Stimulated activated CD8-positive, alpha-beta memory T cell treated with anti-CD3 and anti-CD28 coated beads, Interleukin-4, amount 100 ng/mL, for 48 hours (primary cell): ENCODE measurements around the gene CFAP53.
"Not testable (repeated sequence)": the region's sequence is repeated elsewhere in the genome, so short reads cannot be mapped to it uniquely, and the experiment has no call there.

Experiments
- DNase-seq: peaks from one replicate; pipeline ENCODE4 v3.0.0-alpha.2; 2020

CFAP53 gene

GRCh38 chr18:50268022-50268747 is 1.9 kb upstream of the CFAP53 start:
- peak; percentile 91 for DNase-seq

- DNase-seq = no peak
Observed at GRCh38 chr18:50262977-50263376, 3.3 kb downstream of the CFAP53 start.

GRCh38 chr18:50250935-50251334 is 15.4 kb downstream of the CFAP53 start:
- DNase-seq = no peak

GRCh38 chr18:50249576-50249975 is 16.7 kb downstream of the CFAP53 start:
- DNase-seq = no peak

GRCh38 chr18:50247561-50247960 is 18.7 kb downstream of the CFAP53 start:
- no peak for DNase-seq

- DNase-seq = not testable (repeated sequence)
Observed at GRCh38 chr18:50241768-50242167, 24.5 kb downstream of the CFAP53 start.

- peak; percentile 27 for DNase-seq
Observed at GRCh38 chr18:50240080-50240563, 26.2 kb downstream of the CFAP53 start.

GRCh38 chr18:50232419-50232818 is 33.9 kb downstream of the CFAP53 start:
- no peak for DNase-seq

GRCh38 chr18:50231621-50232020 is 34.7 kb downstream of the CFAP53 start:
- peak; percentile 24 for DNase-seq

GRCh38 chr18:50220249-50220648 is 46.0 kb downstream of the CFAP53 start:
- not testable (repeated sequence) for DNase-seq

- peak; percentile 33 for DNase-seq
Observed at GRCh38 chr18:50218432-50219197, 47.7 kb downstream of the CFAP53 start.

- DNase-seq = no peak
Observed at GRCh38 chr18:50209311-50209710, 57.0 kb downstream of the CFAP53 start.

GRCh38 chr18:50207722-50208121 is 58.6 kb downstream of the CFAP53 start:
- DNase-seq = no peak

- DNase-seq = no peak
Observed at GRCh38 chr18:50203801-50204604, 62.3 kb downstream of the CFAP53 start.

GRCh38 chr18:50201476-50202018 is 64.7 kb downstream of the CFAP53 start:
- no peak for DNase-seq

GRCh38 chr18:50199921-50200320 is 66.4 kb downstream of the CFAP53 start:
- DNase-seq = no peak

- no peak for DNase-seq
Observed at GRCh38 chr18:50199346-50199855, 66.9 kb downstream of the CFAP53 start.

- DNase-seq = no peak
Observed at GRCh38 chr18:50196261-50196660, 70.0 kb downstream of the CFAP53 start.

GRCh38 chr18:50195689-50196088 is 70.6 kb downstream of the CFAP53 start:
- DNase-seq = no peak

- peak; percentile 69 for DNase-seq
Observed at GRCh38 chr18:50194631-50195532, 71.4 kb downstream of the CFAP53 start, which contains the start of gene MYO5B. MYO5B (minus strand) TSS chr18:50195147; CDS start chr18:50194793, 354 bp downstream.
